Measurements from ENCODE around the gene RIN1.

The RIN1 gene

GRCh38 chr11:66317322-66317722, 18.9 kb downstream of the RIN1 start:
- H3K4me3 ChIP-seq (ENCODE audit: low read length) = peak overlapping the region; percentile 50
- peak overlapping the region; percentile 40 for H3K9ac ChIP-seq (ENCODE audit: low read length)
- H3K27ac ChIP-seq (ENCODE audit: low read depth, low read length) = peak overlapping the region; percentile 94
- no peaks in the 10 kb centered on the region for H3K27me3 ChIP-seq (ENCODE audit: control insufficient read depth, insufficient read depth, low read length)
- H3K36me3 ChIP-seq (ENCODE audit: control insufficient read depth, insufficient read depth, low read length) = no peaks in the 10 kb centered on the region
- peaks cover 16% of the 10 kb centered on the region for H3K4me1 ChIP-seq (ENCODE audit: control insufficient read depth, insufficient read depth, low read length)

DNA sequence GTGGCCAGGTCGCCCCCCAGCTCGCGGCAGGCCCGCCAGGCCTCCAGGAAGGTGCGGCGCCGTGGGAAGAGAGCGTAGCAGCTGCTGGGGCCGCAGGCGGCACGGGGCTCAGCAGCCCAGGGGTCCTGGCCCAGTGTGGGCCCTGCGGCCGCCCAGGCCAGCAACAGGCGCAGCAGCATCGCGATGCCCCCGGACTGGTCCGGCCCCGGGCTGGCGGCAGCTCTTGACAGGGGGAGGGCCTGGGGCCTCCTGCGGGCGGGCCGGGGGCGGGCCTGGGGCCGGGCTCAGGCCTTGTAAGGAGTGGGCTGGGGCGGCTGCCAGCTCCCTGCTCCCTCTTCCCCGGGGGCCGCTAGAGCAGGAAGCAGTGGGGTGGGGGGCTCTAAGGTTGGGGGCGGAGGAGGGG, 19.4 kb downstream of the RIN1 start, which contains the start of gene CD248:
Gene CD248 (minus strand): TSS at position 196 of the 403 bp plus-strand sequence. CDS start 17 bp downstream, at position 179.
- H3K27me3 ChIP-seq (ENCODE audit: control insufficient read depth, insufficient read depth, low read length) = no peaks in the 10 kb centered on the region
- no peaks in the 10 kb centered on the region for H3K36me3 ChIP-seq (ENCODE audit: control insufficient read depth, insufficient read depth, low read length)
- H3K4me3 ChIP-seq (ENCODE audit: low read length) = peak within 1 kb of the TSS; percentile 50
- H3K27ac ChIP-seq (ENCODE audit: low read depth, low read length) = peak within 1 kb of the TSS; percentile 94
- peaks cover 16% of the 10 kb centered on the region for H3K4me1 ChIP-seq (ENCODE audit: control insufficient read depth, insufficient read depth, low read length)
- peak within 1 kb of the TSS; percentile 40 for H3K9ac ChIP-seq (ENCODE audit: low read length)

GRCh38 chr11:66315921-66316811, 20.1 kb downstream of the RIN1 start:
- H3K4me1 ChIP-seq (ENCODE audit: control insufficient read depth, insufficient read depth, low read length) = peaks cover 16% of the 10 kb centered on the region
- H3K36me3 ChIP-seq (ENCODE audit: control insufficient read depth, insufficient read depth, low read length) = no peaks in the 10 kb centered on the region
- H3K4me3 ChIP-seq (ENCODE audit: low read length) = peak overlapping the region; percentile 47
- H3K27ac ChIP-seq (ENCODE audit: low read depth, low read length) = peak overlapping the region; percentile 94
- H3K27me3 ChIP-seq (ENCODE audit: control insufficient read depth, insufficient read depth, low read length) = no peaks in the 10 kb centered on the region
- peak overlapping the region; percentile 32 for H3K9ac ChIP-seq (ENCODE audit: low read length)

DNA sequence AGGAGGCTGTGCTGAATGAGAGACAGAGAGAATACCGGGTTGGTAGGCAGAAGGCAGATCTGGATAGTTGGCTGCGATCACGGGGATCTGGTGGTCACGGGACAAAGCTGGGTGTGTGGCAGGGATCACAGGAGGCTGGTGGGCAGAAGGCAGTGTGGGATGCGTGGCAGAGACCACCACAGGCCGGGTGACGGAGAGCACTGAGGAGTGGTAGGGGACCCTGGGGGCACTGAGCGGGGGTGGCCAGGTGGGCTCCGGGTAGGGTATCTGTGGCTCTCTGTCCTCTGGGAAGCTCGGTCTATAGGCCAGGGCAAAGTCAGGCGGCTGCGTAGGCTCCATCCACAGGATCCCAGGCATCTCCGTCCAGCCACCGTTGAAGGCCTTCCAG, 20.7 kb downstream of the RIN1 start:
- Histone ChIP-seq H3K9ac (ENCODE audit: low read length) (no peak overlapping the region), H3K4me1 (ENCODE audit: control insufficient read depth, insufficient read depth, low read length) (peaks cover 16% of the 10 kb centered on the region), H3K4me3 (ENCODE audit: low read length) (peak overlapping the region; percentile 47), H3K27me3 (ENCODE audit: control insufficient read depth, insufficient read depth, low read length) (no peaks in the 10 kb centered on the region), H3K36me3 (ENCODE audit: control insufficient read depth, insufficient read depth, low read length) (no peaks in the 10 kb centered on the region), H3K27ac (ENCODE audit: low read depth, low read length) (no peak overlapping the region)

DNA sequence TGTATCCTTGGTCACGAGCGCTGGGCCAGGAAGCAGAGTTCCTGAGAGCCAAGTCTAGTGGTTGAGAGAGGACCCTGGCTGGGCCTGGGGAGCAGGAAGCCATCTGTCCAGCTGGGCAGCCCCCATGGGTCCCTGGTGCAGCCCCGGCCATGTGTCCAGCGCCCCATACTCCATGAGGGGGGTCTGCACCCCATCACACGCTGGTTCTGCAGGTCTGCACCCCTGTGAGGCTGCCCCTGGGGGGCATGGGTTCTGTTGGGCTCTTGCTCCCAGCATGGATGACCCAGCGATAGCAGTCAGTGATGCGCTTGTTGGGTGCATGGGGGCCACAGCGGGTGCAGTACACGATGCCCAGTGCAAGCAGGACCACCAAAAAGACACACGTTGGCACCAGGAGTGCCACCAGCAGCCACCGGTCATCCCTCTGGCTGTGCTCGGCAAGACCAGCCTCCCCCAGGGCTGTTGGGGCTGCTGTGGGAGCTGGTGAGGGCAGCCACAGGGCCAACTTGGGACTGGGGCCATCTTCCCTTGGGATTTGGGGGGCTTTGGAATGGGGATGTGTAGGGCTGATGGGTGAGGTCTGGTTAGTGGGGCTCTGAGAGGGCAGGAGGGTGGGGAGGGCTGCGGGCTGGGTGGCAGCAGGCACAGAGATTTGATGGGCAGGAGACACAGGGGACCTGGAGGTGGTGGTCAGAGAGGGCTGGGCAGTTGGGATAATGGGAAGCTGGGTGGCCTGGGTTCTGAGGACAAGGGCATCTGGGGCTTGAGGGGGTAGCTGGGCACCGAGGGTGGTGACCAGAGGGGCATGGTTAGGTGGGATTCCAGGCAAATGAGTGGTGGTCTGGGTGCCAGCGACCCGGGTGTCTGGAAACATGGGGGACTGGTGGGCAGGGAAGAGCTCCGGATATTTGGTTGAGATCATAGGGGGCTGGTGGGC, 21.4 kb downstream of the RIN1 start:
- Histone ChIP-seq H3K9ac (ENCODE audit: low read length) (no peak overlapping the region), H3K36me3 (ENCODE audit: control insufficient read depth, insufficient read depth, low read length) (no peaks in the 10 kb centered on the region), H3K4me1 (ENCODE audit: control insufficient read depth, insufficient read depth, low read length) (peaks cover 16% of the 10 kb centered on the region), H3K4me3 (ENCODE audit: low read length) (peak overlapping the region; percentile 47), H3K27ac (ENCODE audit: low read depth, low read length) (no peak overlapping the region), H3K27me3 (ENCODE audit: control insufficient read depth, insufficient read depth, low read length) (no peaks in the 10 kb centered on the region)

GRCh38 chr11:66314186-66314501, 22.1 kb downstream of the RIN1 start:
- Histone ChIP-seq H3K36me3 (ENCODE audit: control insufficient read depth, insufficient read depth, low read length) (no peaks in the 10 kb centered on the region), H3K27ac (ENCODE audit: low read depth, low read length) (peak overlapping the region; percentile 74), H3K27me3 (ENCODE audit: control insufficient read depth, insufficient read depth, low read length) (no peaks in the 10 kb centered on the region), H3K4me3 (ENCODE audit: low read length) (peak overlapping the region; percentile 26), H3K4me1 (ENCODE audit: control insufficient read depth, insufficient read depth, low read length) (peaks cover 16% of the 10 kb centered on the region), H3K9ac (ENCODE audit: low read length) (no peak overlapping the region)

- Histone ChIP-seq H3K4me3 (ENCODE audit: low read length) (peak overlapping the region; percentile 58), H3K27me3 (ENCODE audit: control insufficient read depth, insufficient read depth, low read length) (no peaks in the 10 kb centered on the region), H3K4me1 (ENCODE audit: control insufficient read depth, insufficient read depth, low read length) (peaks cover 16% of the 10 kb centered on the region), H3K9ac (ENCODE audit: low read length) (no peak overlapping the region), H3K27ac (ENCODE audit: low read depth, low read length) (peak overlapping the region; percentile 74), H3K36me3 (ENCODE audit: control insufficient read depth, insufficient read depth, low read length) (no peaks in the 10 kb centered on the region)
Measured at GRCh38 chr11:66313321-66314185, 22.7 kb downstream of the RIN1 start.

GRCh38 chr11:66312549-66313320, 23.5 kb downstream of the RIN1 start:
- H3K27me3 ChIP-seq (ENCODE audit: control insufficient read depth, insufficient read depth, low read length) = no peaks in the 10 kb centered on the region
- H3K9ac ChIP-seq (ENCODE audit: low read length) = peak overlapping the region; percentile 12
- no peaks in the 10 kb centered on the region for H3K36me3 ChIP-seq (ENCODE audit: control insufficient read depth, insufficient read depth, low read length)
- peak overlapping the region; percentile 87 for H3K27ac ChIP-seq (ENCODE audit: low read depth, low read length)
- H3K4me3 ChIP-seq (ENCODE audit: low read length) = peak overlapping the region; percentile 85
- H3K4me1 ChIP-seq (ENCODE audit: control insufficient read depth, insufficient read depth, low read length) = peaks cover 12% of the 10 kb centered on the region

DNA sequence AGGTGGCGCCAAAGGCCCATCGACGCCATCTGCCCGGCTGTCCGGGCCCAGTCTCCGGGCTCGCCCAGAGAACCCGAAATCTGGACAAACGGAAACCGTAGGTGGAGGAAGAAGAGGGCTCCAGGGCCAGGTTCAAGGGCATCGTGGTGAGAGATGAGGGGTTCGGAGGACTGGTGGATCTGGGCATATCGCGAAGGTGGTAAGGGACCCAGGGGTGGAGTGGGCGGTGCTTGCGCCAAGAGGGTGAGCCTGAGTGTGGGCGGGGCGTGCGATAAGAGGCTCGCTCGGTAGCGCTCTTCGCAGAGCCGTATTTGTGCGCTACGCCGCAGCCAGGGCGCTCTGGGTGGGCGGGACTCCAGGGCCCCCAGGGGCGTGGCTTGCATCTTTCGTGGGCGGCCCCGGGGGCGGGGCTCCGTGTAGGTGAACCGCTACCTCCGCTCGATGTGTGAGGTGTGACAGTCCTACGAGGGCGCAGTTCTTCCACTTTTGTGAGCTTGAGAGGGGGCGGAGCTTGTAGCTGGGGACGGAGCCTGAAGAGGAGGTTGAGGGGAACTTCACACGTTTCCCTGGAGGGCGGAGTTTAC, 24.2 kb downstream of the RIN1 start:
- Histone ChIP-seq H3K4me3 (ENCODE audit: low read length) (peak overlapping the region; percentile 85), H3K4me1 (ENCODE audit: control insufficient read depth, insufficient read depth, low read length) (peaks cover 9% of the 10 kb centered on the region), H3K27ac (ENCODE audit: low read depth, low read length) (peak overlapping the region; percentile 87), H3K27me3 (ENCODE audit: control insufficient read depth, insufficient read depth, low read length) (no peaks in the 10 kb centered on the region), H3K36me3 (ENCODE audit: control insufficient read depth, insufficient read depth, low read length) (no peaks in the 10 kb centered on the region), H3K9ac (ENCODE audit: low read length) (peak overlapping the region; percentile 32)

GRCh38 chr11:66311470-66311964, 24.7 kb downstream of the RIN1 start:
- Histone ChIP-seq H3K4me1 (ENCODE audit: control insufficient read depth, insufficient read depth, low read length) (peaks cover 9% of the 10 kb centered on the region), H3K36me3 (ENCODE audit: control insufficient read depth, insufficient read depth, low read length) (no peaks in the 10 kb centered on the region), H3K9ac (ENCODE audit: low read length) (peak overlapping the region; percentile 32), H3K4me3 (ENCODE audit: low read length) (peak overlapping the region; percentile 85), H3K27ac (ENCODE audit: low read depth, low read length) (peak overlapping the region; percentile 87), H3K27me3 (ENCODE audit: control insufficient read depth, insufficient read depth, low read length) (no peaks in the 10 kb centered on the region)

All from rectal smooth muscle tissue (tissue), 1 donor.